GM12892 (cell line): Measurements from ENCODE around the gene IFNG-AS1. TPM values are rescaled to one million over a fixed set of nuclear protein-coding genes. Genes with fewer than 3 reads are reported as not detected.

ENCODE experiments used
- DNase-seq: peaks from one replicate; pipeline ENCODE4 v3.0.0; 2011; ENCODE audit not compliant: insufficient read length
- FAIRE-seq: peaks from 2 replicates; lab custom pipeline; 2011; peaks lifted over from hg19 to GRCh38; lab: Jason Lieb, UNC
- POLR2A ChIP-seq: IDR thresholded peaks from 2 replicates; pipeline ENCODE4 v1.6.1; 2011; ENCODE audit warnings: low read depth, low read length, control low read depth
- POLR2AphosphoS5 ChIP-seq: IDR thresholded peaks from 2 replicates; pipeline ENCODE4 v1.6.1; 2011; ENCODE audit warnings: low read depth, low read length, control low read depth
- TAF1 ChIP-seq: IDR thresholded peaks from 2 replicates; pipeline ENCODE4 v1.6.1; 2011; ENCODE audit warnings: low read depth, mild to moderate bottlenecking, control low read depth, low read length, borderline replicate concordance
- polyA plus RNA-seq: library from polyadenylated mRNA; unstranded; fragments of >200 nt; gene quantifications from one replicate; pipeline ENCODE4 v1.2.1, GENCODE V29; 2012; ENCODE audit warnings: missing spikeins, inconsistent platforms; ENCODE audit not compliant: missing spikeins

IFNG-AS1 gene
- polyA plus RNA-seq: 1.5 TPM

DNA sequence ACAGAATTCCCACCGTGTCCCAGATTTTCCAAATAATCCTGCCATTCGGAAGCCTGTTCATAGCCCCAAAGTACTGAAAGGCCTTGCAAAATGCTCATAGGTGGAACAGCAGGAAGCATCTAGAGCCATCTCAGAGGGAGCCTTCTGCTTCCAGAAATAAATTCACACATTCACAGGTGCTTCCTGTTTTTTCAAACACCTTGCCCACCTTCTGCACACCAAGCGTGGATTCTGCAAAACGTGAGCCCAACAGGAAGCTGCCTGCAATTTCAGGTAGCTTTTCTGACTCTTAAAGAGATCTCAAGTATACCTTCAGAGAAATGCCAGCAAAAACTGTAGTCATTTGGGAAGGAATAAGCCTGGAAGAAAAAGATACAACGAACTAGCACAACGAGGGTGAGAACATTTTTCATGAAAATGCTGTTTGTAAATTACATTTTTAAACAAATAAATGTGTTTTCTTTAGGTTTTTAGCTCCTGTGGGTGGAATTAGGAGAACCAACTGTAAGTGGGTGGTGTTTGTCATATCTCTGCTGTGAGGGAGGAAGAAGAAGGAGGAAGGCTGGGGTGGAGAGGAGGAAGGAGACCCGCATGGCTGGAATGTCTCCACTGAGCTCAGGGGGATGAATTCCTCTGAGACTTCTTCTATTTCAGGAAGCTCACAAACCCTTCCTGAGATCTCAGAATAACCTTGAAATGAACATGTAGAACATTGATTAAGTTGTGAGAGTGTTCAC is at the start of gene IFNG-AS1:
Gene IFNG-AS1, plus strand, starts transcription at position 264 of the 737 bp plus-strand sequence.
- TF ChIP-seq POLR2AphosphoS5: no peak
- no peak for TF ChIP-seq POLR2A
- no peak for TF ChIP-seq TAF1
- DNase-seq: no peak
- FAIRE-seq: no peak

GRCh38 chr12:67939611-67940010 is 49.6 kb upstream of the IFNG-AS1 start:
- FAIRE-seq (no peak), DNase-seq (no peak)
- TF ChIP-seq TAF1 (no peak), POLR2AphosphoS5 (no peak), POLR2A (no peak)

GRCh38 chr12:67940780-67941243 is 48.4 kb upstream of the IFNG-AS1 start:
- peak; percentile 57 for FAIRE-seq

DNA sequence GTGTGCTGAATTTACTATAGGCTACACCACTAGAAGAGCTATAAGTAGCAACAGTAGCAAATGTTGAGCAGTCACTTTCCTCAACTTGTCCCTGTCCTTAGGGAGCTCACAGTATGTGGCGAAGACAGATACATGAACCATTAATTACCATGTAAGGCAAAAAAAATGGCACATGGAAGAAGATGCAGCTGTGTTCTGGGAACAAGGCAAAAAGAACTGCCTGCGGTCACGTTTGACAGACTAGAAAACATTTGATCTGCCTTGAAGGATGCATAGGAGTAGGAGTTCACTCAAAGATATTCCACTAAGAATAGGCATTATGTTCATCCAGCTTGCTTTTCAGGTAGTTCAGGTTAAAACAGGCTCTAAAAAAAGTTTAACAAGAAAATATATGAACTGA is 46.5 kb upstream of the IFNG-AS1 start:
- TF ChIP-seq POLR2A (no peak), TAF1 (no peak), POLR2AphosphoS5 (no peak)
- DNase-seq (no peak), FAIRE-seq (peak; percentile 79)

More at GRCh38 chr12:67940780-67941243, 48.4 kb upstream of the IFNG-AS1 start:
- no peak for DNase-seq
- TF ChIP-seq TAF1 (no peak), POLR2A (no peak), POLR2AphosphoS5 (no peak)

GRCh38 chr12:67943141-67943892 is 45.9 kb upstream of the IFNG-AS1 start:
- TF ChIP-seq POLR2A: no peak
- TF ChIP-seq POLR2AphosphoS5: no peak
- TF ChIP-seq TAF1: no peak
- no peak for DNase-seq
- peak; percentile 89 for FAIRE-seq

- no peak for TF ChIP-seq POLR2A
- TF ChIP-seq POLR2AphosphoS5: no peak
- TF ChIP-seq TAF1: no peak
- DNase-seq (no peak), FAIRE-seq (no peak)
Observed at GRCh38 chr12:67944093-67944492, 45.2 kb upstream of the IFNG-AS1 start.

- FAIRE-seq: peak; percentile 30
- DNase-seq: no peak
- TF ChIP-seq POLR2A: no peak
- TF ChIP-seq POLR2AphosphoS5: no peak
- TF ChIP-seq TAF1: no peak
Observed at GRCh38 chr12:67952787-67953186, 36.5 kb upstream of the IFNG-AS1 start.

GRCh38 chr12:67957383-67957782 is 31.9 kb upstream of the IFNG-AS1 start:
- FAIRE-seq: no peak
- TF ChIP-seq TAF1: no peak
- no peak for TF ChIP-seq POLR2AphosphoS5
- no peak for TF ChIP-seq POLR2A
- no peak for DNase-seq

GRCh38 chr12:67958187-67958586 is 31.1 kb upstream of the IFNG-AS1 start:
- no peak for TF ChIP-seq POLR2AphosphoS5
- no peak for TF ChIP-seq TAF1
- no peak for TF ChIP-seq POLR2A
- no peak for DNase-seq
- no peak for FAIRE-seq

- DNase-seq (no peak), FAIRE-seq (no peak)
- no peak for TF ChIP-seq POLR2AphosphoS5
- TF ChIP-seq TAF1: no peak
- TF ChIP-seq POLR2A: no peak
Observed at GRCh38 chr12:67964456-67964855, 24.8 kb upstream of the IFNG-AS1 start.

- DNase-seq: no peak
- peak; percentile 81 for FAIRE-seq
- TF ChIP-seq TAF1 (no peak), POLR2AphosphoS5 (no peak), POLR2A (no peak)
Observed at GRCh38 chr12:67966560-67966959, 22.7 kb upstream of the IFNG-AS1 start.

DNA sequence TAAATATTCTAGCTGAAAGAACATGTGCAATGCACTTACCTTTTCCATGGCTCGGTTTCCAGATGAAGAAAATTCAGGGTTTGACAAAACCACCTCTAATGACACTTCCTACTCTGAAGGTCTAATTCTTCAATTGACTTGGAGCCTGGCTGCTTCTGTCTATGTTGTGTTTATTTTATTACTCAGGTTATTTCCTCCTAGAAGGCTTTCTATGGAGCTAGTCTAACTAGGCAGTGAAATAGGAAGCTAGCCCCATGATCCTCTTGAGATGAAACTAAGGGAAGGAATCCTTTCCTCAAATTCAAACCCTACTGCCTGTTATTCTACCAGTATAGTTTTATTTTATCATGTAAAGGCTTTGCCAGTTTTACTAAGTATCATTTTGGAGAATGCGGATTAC is 20.9 kb upstream of the IFNG-AS1 start:
- FAIRE-seq: no peak
- TF ChIP-seq POLR2A (no peak), POLR2AphosphoS5 (no peak), TAF1 (no peak)
- DNase-seq: no peak
